Thymus (tissue), 11 donors: ENCODE data around the gene CALCOCO2. TPM values are rescaled to one million over a fixed set of nuclear protein-coding genes. Genes with fewer than 3 reads are reported as not detected.
"Not testable (repeated sequence)": the region's sequence is repeated elsewhere in the genome, so short reads cannot be mapped to it uniquely, and the experiment has no call there.

Experiments
- DNase-seq, 9 donors: peaks; one replicate each; pipeline ENCODE4 v3.0.0-alpha.2; 2013; ENCODE audit warnings: low spot score in 9 of 9, low read depth in 6 of 9, missing footprints in 1 of 9
- H3K27ac ChIP-seq, 2 donors: one replicate each; pipeline ENCODE4 v1.5.1; 2013; ENCODE audit warnings: control low read depth in 1 of 2, low read depth in 1 of 2, low read length in 1 of 2, mild to moderate bottlenecking in 1 of 2, moderate library complexity in 1 of 2
- H3K27me3 ChIP-seq, 2 donors: one replicate each; pipeline ENCODE4 v1.5.1; 2013; ENCODE audit warnings: low read length in 1 of 2; ENCODE audit not compliant: control insufficient read depth in 2 of 2, insufficient read depth in 1 of 2
- H3K36me3 ChIP-seq, 2 donors: one replicate each; pipeline ENCODE4 v1.5.1; 2013; ENCODE audit warnings: low read length in 1 of 2, mild to moderate bottlenecking in 1 of 2, moderate library complexity in 1 of 2; ENCODE audit not compliant: control insufficient read depth in 2 of 2, insufficient read depth in 2 of 2
- H3K4me1 ChIP-seq, 2 donors: one replicate each; pipeline ENCODE4 v1.5.1; 2013; ENCODE audit warnings: low read length in 2 of 2; ENCODE audit not compliant: control insufficient read depth in 2 of 2, insufficient read depth in 2 of 2
- H3K4me3 ChIP-seq, 2 donors: one replicate each; pipeline ENCODE4 v1.5.1; 2013; ENCODE audit warnings: low read length in 2 of 2, control low read depth in 1 of 2, mild to moderate bottlenecking in 1 of 2
- H3K9me3 ChIP-seq, 2 donors: one replicate each; pipeline ENCODE4 v1.5.1; 2013; ENCODE audit warnings: low read length in 1 of 2, mild to moderate bottlenecking in 1 of 2; ENCODE audit not compliant: control insufficient read depth in 2 of 2, insufficient read depth in 1 of 2
- WGBS: extraction: QIAGEN DNeasy Blood & Tissue Kit; methylation state at CpG from one replicate; pipeline ENCODE4 v1.1.7; 2013; 5-methylcytosine and 5-hydroxymethylcytosine counted together
- polyA plus RNA-seq: library from polyadenylated mRNA; stranded (reverse); fragments of 200-250 nt; gene quantifications from one replicate; pipeline ENCODE4 v1.2.3, GENCODE V29; 2013
- total RNA-seq: library from RNA; stranded (reverse); fragments of 120-200 nt; gene quantifications from one replicate; pipeline ENCODE4 v1.2.4, GENCODE V29; 2013
- donor health status: healthy.

CALCOCO2 gene
- total and polyA plus RNA-seq, 2 donors = 30.8 to 90.6 TPM

DNA sequence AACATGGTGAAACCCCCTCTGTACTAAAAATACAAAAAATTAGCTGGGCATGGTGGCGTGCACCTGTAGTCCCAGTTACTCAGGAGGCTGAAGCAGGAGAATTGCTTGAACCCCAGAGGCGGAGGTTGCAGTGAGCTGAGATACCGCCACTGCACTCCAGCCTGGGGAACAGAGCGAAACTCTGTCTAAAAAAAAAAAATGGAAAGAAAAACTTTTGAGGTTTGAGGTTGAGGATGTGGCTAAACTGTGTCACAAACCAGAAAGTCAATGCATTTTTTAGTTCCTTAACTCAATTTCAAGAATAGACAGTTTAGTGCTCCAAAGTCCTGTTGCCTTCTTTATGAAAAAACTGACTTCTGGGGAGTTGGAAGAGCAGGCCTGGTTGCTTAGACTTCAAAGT, 6.6 kb downstream of the CALCOCO2 start:
- H3K36me3 ChIP-seq = peaks cover 0 to 10% of the 10 kb centered on the region in 2 donors
- 25% methylated on average over 4 of the region's 4 CpGs for WGBS
- not testable (repeated sequence) for H3K27me3 ChIP-seq, H3K9me3 ChIP-seq, H3K4me3 ChIP-seq
- peak in 7 of 9 donors; percentile 18 to 84 (median 48) for DNase-seq
- peaks cover 11 to 46% of the 10 kb centered on the region in 2 donors for H3K4me1 ChIP-seq
- H3K27ac ChIP-seq = peak overlapping the region; percentile 7 to 36

GRCh38 chr17:48840441-48840840, 9.6 kb downstream of the CALCOCO2 start:
- Histone ChIP-seq H3K27me3 (no peaks in the 10 kb centered on the region), H3K4me1 (peaks cover 9 to 41% of the 10 kb centered on the region in 2 donors), H3K4me3 (no peak overlapping the region), H3K27ac (no peak overlapping the region), H3K36me3 (peaks cover 14 to 25% of the 10 kb centered on the region in 2 donors), H3K9me3 (no peaks in the 10 kb centered on the region)
- DNase-seq = no peak
- 92% methylated on average over 3 of the region's 3 CpGs for WGBS

DNA sequence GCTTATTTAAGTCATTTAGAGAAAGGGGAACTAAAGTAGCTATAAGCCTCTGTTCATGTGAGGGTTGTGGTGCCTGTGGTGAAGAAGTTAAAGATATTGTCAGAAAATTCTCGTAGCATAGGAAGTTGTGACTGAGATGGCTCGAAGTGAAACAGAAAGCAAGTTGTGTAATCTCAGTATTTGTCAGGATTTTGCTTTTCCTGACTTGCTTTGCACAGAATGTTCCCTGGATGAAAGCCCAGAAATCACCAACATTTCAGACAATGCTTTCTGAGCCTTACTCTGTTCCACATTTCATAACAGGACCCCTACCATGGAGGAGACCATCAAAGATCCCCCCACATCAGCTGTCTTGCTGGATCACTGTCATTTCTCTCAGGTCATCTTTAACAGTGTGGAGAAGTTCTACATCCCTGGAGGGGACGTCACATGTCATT, 10.6 kb downstream of the CALCOCO2 start:
- H3K27ac ChIP-seq = peak overlapping the region; percentile 75 to 81
- H3K36me3 ChIP-seq = peaks cover 22 to 29% of the 10 kb centered on the region in 2 donors
- H3K4me1 ChIP-seq = peaks cover 9 to 38% of the 10 kb centered on the region in 2 donors
- DNase-seq = peak in 6 of 9 donors; percentile 29 to 79 (median 56)
- WGBS = 4% methylated on average over 3 of the region's 3 CpGs
- H3K27me3 ChIP-seq = no peaks in the 10 kb centered on the region
- no peaks in the 10 kb centered on the region for H3K9me3 ChIP-seq
- peak overlapping the region; percentile 19 to 29 for H3K4me3 ChIP-seq

DNA sequence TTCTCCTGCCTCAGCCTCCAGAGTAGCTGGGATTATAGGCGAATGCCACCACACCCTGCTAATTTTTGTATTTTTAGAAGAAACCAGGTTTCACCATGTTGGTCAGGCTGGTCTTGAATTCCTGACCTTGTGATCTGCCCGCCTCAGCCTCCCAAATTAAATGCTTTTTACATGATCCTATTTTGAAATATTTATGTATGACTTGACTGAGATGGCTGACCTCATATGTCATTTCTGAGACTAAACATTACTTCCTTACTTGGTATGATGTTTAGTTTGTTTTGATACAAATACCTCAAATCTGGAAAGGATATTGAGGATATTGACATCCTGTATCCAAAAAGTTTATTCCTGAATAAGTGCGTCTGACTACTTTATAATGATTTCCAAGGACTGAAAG, 11.9 kb downstream of the CALCOCO2 start:
- 97% methylated on average over 3 of the region's 3 CpGs for WGBS
- H3K4me3 ChIP-seq = no peak overlapping the region

DNA sequence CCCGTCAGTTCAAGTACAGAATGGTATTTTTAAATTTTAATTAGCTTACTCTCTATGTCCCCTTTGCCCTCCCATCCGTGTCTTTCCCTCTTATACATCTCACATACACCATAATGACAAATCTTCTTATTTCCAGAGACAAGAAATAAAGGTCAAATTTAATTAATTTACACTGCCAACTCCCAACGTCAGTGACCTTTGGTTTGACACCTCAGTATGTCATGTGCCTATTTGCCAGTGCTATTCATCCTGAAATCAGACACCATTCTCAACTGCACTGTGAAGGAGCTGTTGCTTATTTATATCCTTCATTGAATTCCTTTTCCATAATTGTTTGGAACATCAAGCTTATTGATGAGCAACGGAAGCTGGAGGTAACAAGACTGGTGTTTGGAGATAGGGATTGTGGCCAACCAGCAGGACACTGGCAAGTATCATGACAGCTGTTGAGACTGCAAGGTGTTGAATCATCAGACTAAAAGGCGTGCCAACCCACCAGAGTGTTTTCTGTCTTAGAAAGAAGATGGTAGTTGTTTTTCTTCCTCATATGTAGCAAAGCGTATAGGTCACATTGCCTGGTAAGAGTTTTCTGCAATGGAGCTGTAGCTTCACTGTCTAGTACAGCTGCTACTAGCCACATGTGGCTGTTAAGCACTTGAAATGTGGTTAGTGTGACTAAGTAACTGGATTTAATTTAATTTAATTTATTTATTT, 12.5 kb downstream of the CALCOCO2 start:
- H3K36me3 ChIP-seq = peaks cover 30 to 35% of the 10 kb centered on the region in 2 donors
- no peaks in the 10 kb centered on the region for H3K27me3 ChIP-seq
- DNase-seq = no peak
- no peak overlapping the region for H3K4me3 ChIP-seq
- H3K4me1 ChIP-seq = peaks cover 9 to 21% of the 10 kb centered on the region in 2 donors
- no peaks in the 10 kb centered on the region for H3K9me3 ChIP-seq
- no peak overlapping the region for H3K27ac ChIP-seq
- 96% methylated on average over 6 of the region's 6 CpGs for WGBS

More for the DNA sequence above, 11.9 kb downstream of the CALCOCO2 start:
- Histone ChIP-seq H3K36me3 (peaks cover 25 to 29% of the 10 kb centered on the region in 2 donors), H3K9me3 (no peaks in the 10 kb centered on the region), H3K27ac (no peak overlapping the region), H3K4me1 (peaks cover 9 to 26% of the 10 kb centered on the region in 2 donors), H3K27me3 (no peaks in the 10 kb centered on the region)
- DNase-seq = no peak

GRCh38 chr17:48850792-48851323, 20.0 kb downstream of the CALCOCO2 start:
- WGBS = over 99% methylated on average over 4 of the region's 4 CpGs
- Histone ChIP-seq H3K4me3 (no peak overlapping the region), H3K27ac (peak overlapping the region in 1 of 2 donors; percentile 7), H3K36me3 (peaks cover 50 to 60% of the 10 kb centered on the region in 2 donors), H3K27me3 (no peaks in the 10 kb centered on the region), H3K9me3 (no peaks in the 10 kb centered on the region), H3K4me1 (peaks cover 0 to 14% of the 10 kb centered on the region in 2 donors)
- DNase-seq = peak in 2 of 9 donors; percentile 10 to 52

DNA sequence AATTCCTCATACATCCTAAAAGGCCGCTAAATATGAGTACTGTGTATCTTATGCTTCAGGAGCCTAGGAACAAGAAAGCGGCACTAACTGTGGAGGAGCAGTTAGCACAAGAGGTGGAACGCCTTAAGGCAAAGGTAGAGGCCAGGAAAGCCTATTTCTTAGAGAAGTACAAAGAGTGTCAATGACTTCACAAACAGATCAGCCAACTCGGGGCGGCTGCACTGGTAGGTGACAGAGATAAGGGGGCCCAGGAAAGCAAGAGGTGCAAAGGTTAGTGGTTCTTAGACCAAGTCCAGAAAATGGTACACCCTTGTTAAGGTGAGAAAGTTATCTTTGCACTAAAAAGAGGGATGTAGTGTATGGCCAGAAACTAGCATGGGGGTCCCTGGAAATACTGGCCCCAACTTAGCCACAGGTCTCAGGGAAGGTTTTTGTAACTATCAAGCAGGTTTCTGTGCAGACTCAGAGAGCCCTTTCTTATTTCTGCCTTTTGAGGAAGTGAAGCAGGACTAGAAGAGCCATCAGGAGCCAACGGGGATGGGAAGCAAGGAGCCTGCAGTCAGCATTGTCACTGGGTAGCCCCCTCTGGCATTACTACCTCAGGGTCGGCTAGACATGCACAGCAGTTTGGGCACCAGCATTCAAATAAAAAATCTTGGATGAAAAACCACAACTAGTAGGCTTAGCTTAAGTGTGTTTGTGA, 24.1 kb downstream of the CALCOCO2 start:
- WGBS = 90% methylated on average over 7 of the region's 7 CpGs
- H3K4me1 ChIP-seq = peaks cover 0 to 14% of the 10 kb centered on the region in 2 donors
- H3K4me3 ChIP-seq = no peak overlapping the region
- peaks cover 31 to 46% of the 10 kb centered on the region in 2 donors for H3K36me3 ChIP-seq
- DNase-seq = no peak
- H3K27ac ChIP-seq = no peak overlapping the region
- H3K9me3 ChIP-seq = no peaks in the 10 kb centered on the region
- H3K27me3 ChIP-seq = no peaks in the 10 kb centered on the region

- Histone ChIP-seq H3K27ac (peak overlapping the region in 1 of 2 donors; percentile 7), H3K27me3 (no peaks in the 10 kb centered on the region), H3K36me3 (peaks cover 38 to 54% of the 10 kb centered on the region in 2 donors), H3K4me1 (peaks cover 0 to 11% of the 10 kb centered on the region in 2 donors), H3K4me3 (no peak overlapping the region), H3K9me3 (no peaks in the 10 kb centered on the region)
- no peak for DNase-seq
- 33% methylated on average over 3 of the region's 3 CpGs for WGBS
Measured at GRCh38 chr17:48856122-48856821, 25.4 kb downstream of the CALCOCO2 start.
